Aorta (tissue), 5 donors: Measurements from ENCODE around the gene ISG15. TPM values are rescaled to one million over a fixed set of nuclear protein-coding genes. Genes with fewer than 3 reads are reported as not detected.
"Not testable (repeated sequence)": the region's sequence is repeated elsewhere in the genome, so short reads cannot be mapped to it uniquely, and the experiment has no call there.

Experiments used
- ATAC-seq: fragments of 200-7000 bp; cut with Tn5 transposase; one replicate; pipeline ENCODE4 v1.9.1; 2022; ENCODE audit warnings: moderate library complexity; ENCODE audit not compliant: low FRiP score
- DNase-seq, 2 donors: peaks; one replicate each; pipeline ENCODE4 v3.0.0-alpha.2; 2020
- H3K27ac ChIP-seq, 2 donors: one replicate each; pipeline ENCODE4 v1.5.1; 2013; ENCODE audit warnings: low read length in 2 of 2, mild to moderate bottlenecking in 2 of 2, moderate library complexity in 2 of 2, control low read depth in 1 of 2, inconsistent platforms in 1 of 2, low read depth in 1 of 2
- H3K27me3 ChIP-seq, 2 donors: one replicate each; pipeline ENCODE4 v1.6.1; 2013; ENCODE audit warnings: control low read depth in 1 of 2, low read length in 1 of 2, mild to moderate bottlenecking in 1 of 2, moderate library complexity in 1 of 2; ENCODE audit not compliant: insufficient read depth in 2 of 2, control insufficient read depth in 1 of 2
- H3K36me3 ChIP-seq, 2 donors: one replicate each; pipeline ENCODE4 v1.6.1; 2013; ENCODE audit warnings: control low read depth in 1 of 2, low read length in 1 of 2, mild to moderate bottlenecking in 1 of 2; ENCODE audit not compliant: insufficient read depth in 2 of 2, control insufficient read depth in 1 of 2
- H3K4me1 ChIP-seq, 2 donors: one replicate each; pipeline ENCODE4 v1.6.1; 2013; ENCODE audit warnings: low read length in 2 of 2, control low read depth in 1 of 2, mild to moderate bottlenecking in 1 of 2, moderate library complexity in 1 of 2; ENCODE audit not compliant: insufficient read depth in 2 of 2, control insufficient read depth in 1 of 2
- H3K4me3 ChIP-seq, 2 donors: one replicate each; pipeline ENCODE4 v1.5.1; 2013; ENCODE audit warnings: low read length in 2 of 2, control low read depth in 1 of 2, mild to moderate bottlenecking in 1 of 2
- H3K9me3 ChIP-seq: one replicate; pipeline ENCODE4 v1.6.1; 2013; ENCODE audit warnings: mild to moderate bottlenecking, low read length; ENCODE audit not compliant: control insufficient read depth
- WGBS, 2 donors: extraction: QIAGEN DNeasy Blood & Tissue Kit; methylation state at CpG; one replicate each; pipeline ENCODE4 v1.1.7; 2013; 5-methylcytosine and 5-hydroxymethylcytosine counted together
- intact Hi-C, 2 donors: fragments of 100-400 bp; cut with DNase I; formaldehyde crosslinking; loops; one replicate each; pipeline versions ENCODE4 v1.14.2 to v1.15.0; 2022
- polyA plus RNA-seq, 2 donors: library from polyadenylated mRNA; stranded (reverse); fragments of 200-250 nt; gene quantifications; one replicate each; pipeline ENCODE4 v1.2.3, GENCODE V29; 2013
- total RNA-seq, 2 donors: library from RNA; stranded (reverse); fragmentation: NEBNext Ultra II Directional; extraction: Animal tissue kit (Norgen Biotek cat#: 25700); gene quantifications; one replicate each; pipeline ENCODE4 v1.2.1, GENCODE V29; 2021
- donor health status: healthy with polysubstance abuse.
- donor health status: Bipolar disorder and iron deficiency.
- donor health status: DM: no; HTN: no; CAD: no.
- donor health status: DM: no; HTN: no; CAD: no.
- donor health status: DM: yes; HTN: yes; CAD: no.

The ISG15 gene
- total and polyA plus RNA-seq, 4 donors = 34.4 to 104 (median 60.2) TPM

- Histone ChIP-seq H3K9me3 (no peaks in the 10 kb centered on the region), H3K36me3 (no peaks in the 10 kb centered on the region), H3K4me1 (no peaks in the 10 kb centered on the region), H3K27ac (no peak overlapping the region), H3K27me3 (no peaks in the 10 kb centered on the region), H3K4me3 (no peak overlapping the region)
- ATAC-seq (no peak), DNase-seq (no peak)
- WGBS, 2 donors = 64 to 68% methylated on average over 7 of the region's 7 CpGs
- intact Hi-C loops = loop anchor here in 1 of 2 donors (10.0 kb wide), 1 partner anchor 80 kb away; the partner anchor contains the start of gene SAMD11
Measured at GRCh38 chr1:1004420-1004779, 8.9 kb upstream of the ISG15 start.

GRCh38 chr1:1004780-1005697 is 8.3 kb upstream of the ISG15 start:
- no peaks in the 10 kb centered on the region for H3K9me3 ChIP-seq
- H3K36me3 ChIP-seq = no peaks in the 10 kb centered on the region
- H3K4me1 ChIP-seq = no peaks in the 10 kb centered on the region
- no peak for DNase-seq
- no peak overlapping the region for H3K4me3 ChIP-seq
- ATAC-seq = no peak
- no peaks in the 10 kb centered on the region for H3K27me3 ChIP-seq
- WGBS, 2 donors = 24 to 29% methylated on average over 21 of the region's 21 CpGs
- no peak overlapping the region for H3K27ac ChIP-seq
- intact Hi-C loops = loop anchor here in 1 of 2 donors (10.0 kb wide), 1 partner anchor 80 kb away; the partner anchor contains the start of gene SAMD11

- Histone ChIP-seq H3K36me3 (no peaks in the 10 kb centered on the region), H3K4me1 (no peaks in the 10 kb centered on the region), H3K27me3 (no peaks in the 10 kb centered on the region), H3K9me3 (no peaks in the 10 kb centered on the region), H3K4me3 (no peak overlapping the region), H3K27ac (no peak overlapping the region)
- no peak for DNase-seq
- ATAC-seq = no peak
- intact Hi-C loops = loop anchor here in 1 of 2 donors (10.0 kb wide), 1 partner anchor 81 kb away; the partner anchor contains the start of gene SAMD11
- 26 to 34% methylated on average over 22 to 23 of the region's 23 CpGs for WGBS, 2 donors
Measured at GRCh38 chr1:1005774-1006304, 7.5 kb upstream of the ISG15 start.

GRCh38 chr1:1006305-1007159 is 6.8 kb upstream of the ISG15 start:
- DNase-seq (no peak), ATAC-seq (no peak)
- Histone ChIP-seq H3K36me3 (no peaks in the 10 kb centered on the region), H3K27ac (no peak overlapping the region), H3K4me1 (no peaks in the 10 kb centered on the region), H3K9me3 (no peaks in the 10 kb centered on the region), H3K27me3 (no peaks in the 10 kb centered on the region), H3K4me3 (no peak overlapping the region)
- intact Hi-C loops = loop anchor here in 1 of 2 donors (10.0 kb wide), 1 partner anchor 82 kb away; the partner anchor contains the start of gene SAMD11
- WGBS, 2 donors = 77 to 81% methylated on average over 36 to 37 of the region's 37 CpGs

GRCh38 chr1:1010131-1010530 is 3.2 kb upstream of the ISG15 start:
- H3K4me3 ChIP-seq, H3K4me1 ChIP-seq, H3K36me3 ChIP-seq, DNase-seq, H3K27ac ChIP-seq, intact Hi-C loops, H3K9me3 ChIP-seq, ATAC-seq, H3K27me3 ChIP-seq: not testable (repeated sequence)
- WGBS, 2 donors = 93 to 97% methylated on average over 8 of the region's 8 CpGs

GRCh38 chr1:1011396-1011949 is 1.8 kb upstream of the ISG15 start:
- Histone ChIP-seq H3K9me3 (no peaks in the 10 kb centered on the region), H3K4me1 (no peaks in the 10 kb centered on the region), H3K4me3 (no peak overlapping the region), H3K27ac (no peak overlapping the region), H3K27me3 (no peaks in the 10 kb centered on the region), H3K36me3 (no peaks in the 10 kb centered on the region)
- intact Hi-C loops = no loop called here
- WGBS, 2 donors = 87 to 88% methylated on average over 14 of the region's 14 CpGs
- ATAC-seq (no peak), DNase-seq (no peak)

GRCh38 chr1:1012736-1013104 is 577 bp upstream of the ISG15 start:
- 63 to 70% methylated on average over 13 of the region's 13 CpGs for WGBS, 2 donors
- intact Hi-C loops = not testable (repeated sequence)

GRCh38 chr1:1013922-1014648 is 788 bp downstream of the ISG15 start:
- Histone ChIP-seq H3K27ac (no peak overlapping the region), H3K4me1 (no peaks in the 10 kb centered on the region), H3K36me3 (no peaks in the 10 kb centered on the region), H3K27me3 (no peaks in the 10 kb centered on the region), H3K4me3 (no peak overlapping the region), H3K9me3 (no peaks in the 10 kb centered on the region)
- DNase-seq (peak in 1 of 2 donors; percentile 61), ATAC-seq (peak; percentile 42)
- intact Hi-C loops = no loop called here
- WGBS, 2 donors = 63 to 69% methylated on average over 39 to 41 of the region's 41 CpGs

More at GRCh38 chr1:1012736-1013104, 577 bp upstream of the ISG15 start:
- not testable (repeated sequence) for H3K27me3 ChIP-seq, DNase-seq, H3K27ac ChIP-seq, H3K36me3 ChIP-seq, H3K4me1 ChIP-seq, H3K9me3 ChIP-seq, ATAC-seq
- H3K4me3 ChIP-seq = peak overlapping the region; percentile 73 to 80
